ENCODE data around the gene GZMM.

DNA sequence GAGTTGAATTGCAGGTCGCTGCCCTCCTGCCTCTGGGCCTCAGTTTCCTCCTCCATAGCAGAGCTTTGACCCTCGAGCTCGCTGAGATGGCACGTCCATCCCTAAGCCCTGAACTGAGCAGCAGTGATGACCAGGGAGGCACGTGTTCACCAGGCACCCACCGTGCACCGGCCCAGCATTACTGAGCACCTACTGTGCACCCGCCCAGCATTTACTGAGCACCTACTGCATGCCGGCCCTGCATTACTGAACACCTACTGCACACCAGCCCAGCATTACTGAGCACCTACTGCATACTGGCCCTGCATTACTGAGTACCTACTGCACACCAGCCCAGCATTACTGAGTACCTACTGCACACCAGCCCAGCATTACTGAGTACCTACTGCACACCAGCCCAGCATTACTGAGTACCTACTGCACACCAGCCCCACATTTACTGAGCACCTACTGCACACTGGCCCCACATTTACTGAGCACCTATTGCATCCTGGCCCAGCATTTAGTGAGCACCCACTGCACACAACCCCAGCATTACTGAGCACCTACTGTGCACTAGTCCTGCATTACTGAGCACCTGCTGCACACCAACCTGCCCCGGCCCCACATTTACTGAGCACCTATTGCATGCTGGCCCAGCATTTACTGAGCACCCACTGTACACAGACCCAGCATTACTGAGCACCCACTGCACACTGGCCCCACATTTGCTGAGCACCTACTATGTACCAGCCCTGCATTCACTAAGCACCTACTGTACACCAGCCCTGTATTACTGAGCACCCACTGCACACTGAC, 30.3 kb upstream of the GZMM start:
- no peak for TF ChIP-seq CTCF (IDR thresholded peaks at IDR 0.05)
- no peak for TF ChIP-seq POLR2A (IDR thresholded peaks at IDR 0.05)
- no peak for TF ChIP-seq EP300 (IDR thresholded peaks at IDR 0.05)
